ENCODE results near the gene PITRM1.
"Not testable (repeated sequence)": the region's sequence is repeated elsewhere in the genome, so short reads cannot be mapped to it uniquely, and the experiment has no call there.

The PITRM1 gene

GRCh38 chr10:3199488-3199887 is 26.9 kb upstream of the PITRM1 start:
- DNase-seq (ENCODE audit: extremely low read depth in 1 of 2, low read depth in 1 of 2) = no peak

- no peak for DNase-seq (ENCODE audit: extremely low read depth in 1 of 2, low read depth in 1 of 2)
Measured at GRCh38 chr10:3198900-3199299, 26.3 kb upstream of the PITRM1 start.

DNA sequence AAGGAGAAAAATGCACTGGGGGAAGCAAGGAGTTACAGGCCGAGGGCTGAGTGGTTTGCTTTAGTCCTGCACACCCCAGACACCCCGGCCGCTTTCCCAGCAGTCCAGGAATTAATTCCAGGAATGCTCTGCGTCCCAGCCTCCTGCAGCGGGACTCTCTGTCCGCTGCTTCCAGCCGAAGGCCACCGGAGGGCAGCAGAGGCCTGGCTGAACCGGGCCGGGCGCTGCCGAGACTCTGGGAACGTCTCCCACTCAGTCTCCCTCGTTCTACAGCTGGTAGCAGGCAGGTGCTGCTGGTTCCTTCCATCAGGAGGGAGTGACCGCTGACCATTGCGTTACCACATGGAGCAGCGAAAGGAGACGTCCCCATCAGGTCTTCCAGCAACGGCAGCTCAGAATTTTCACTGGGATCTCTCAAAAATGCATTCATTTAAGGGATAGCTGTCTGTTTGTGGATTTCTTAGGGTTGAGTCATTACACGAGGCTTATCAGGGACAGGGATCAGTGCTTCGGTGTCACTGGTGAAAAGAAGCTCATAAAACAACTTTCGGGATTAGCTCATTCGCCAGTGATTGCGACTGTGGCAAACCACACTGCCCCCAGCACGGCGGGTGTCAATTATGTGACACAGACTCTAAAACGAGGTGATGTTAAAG is 24.9 kb upstream of the PITRM1 start:
- peak; percentile 58 to 86 for DNase-seq (ENCODE audit: extremely low read depth in 1 of 2, low read depth in 1 of 2)

DNA sequence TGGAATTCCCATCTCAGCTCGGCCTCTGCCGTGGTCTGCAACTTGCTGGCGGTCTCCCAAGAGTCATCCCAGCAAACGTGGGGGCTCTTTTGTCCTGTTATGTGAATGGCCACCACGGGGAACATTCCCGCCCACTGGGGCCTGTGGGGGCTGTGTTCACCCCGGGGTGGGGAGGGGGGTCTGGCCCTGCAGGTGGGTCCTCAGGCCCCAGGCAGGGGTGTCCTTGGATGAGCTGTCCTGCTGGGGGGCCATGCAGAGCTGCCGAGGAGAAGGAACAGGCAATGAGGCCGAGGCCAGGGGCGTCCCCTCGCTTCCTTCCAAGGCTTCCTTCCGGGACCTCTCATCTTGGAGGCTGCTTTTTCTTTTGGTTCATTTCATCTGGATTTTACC is 24.4 kb upstream of the PITRM1 start:
- DNase-seq (ENCODE audit: extremely low read depth in 1 of 2, low read depth in 1 of 2) = no peak

GRCh38 chr10:3196482-3196881 is 23.9 kb upstream of the PITRM1 start:
- DNase-seq (ENCODE audit: extremely low read depth in 1 of 2, low read depth in 1 of 2) = no peak

- DNase-seq (ENCODE audit: extremely low read depth in 1 of 2, low read depth in 1 of 2) = no peak
Measured at GRCh38 chr10:3195726-3196125, 23.1 kb upstream of the PITRM1 start.

DNA sequence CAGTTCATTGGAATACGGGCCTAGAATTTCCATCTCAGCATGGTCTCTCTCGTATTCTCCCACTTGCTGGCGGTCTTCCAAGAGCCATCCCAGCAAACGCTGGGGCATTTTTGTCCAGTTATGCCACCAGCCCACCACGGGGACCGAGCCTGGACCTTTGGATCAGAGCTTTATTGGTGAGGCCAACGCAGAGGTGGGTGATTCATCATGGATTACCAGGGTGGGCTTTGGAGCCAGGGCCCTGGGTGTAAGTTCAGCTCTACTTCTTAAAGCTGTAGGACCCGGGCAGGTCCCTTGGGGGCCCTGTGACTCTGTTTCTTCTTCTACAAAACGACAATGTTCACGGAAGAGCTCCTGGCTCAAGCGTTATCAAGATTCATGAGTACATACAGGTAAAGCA is 22.7 kb upstream of the PITRM1 start:
- no peak for DNase-seq (ENCODE audit: extremely low read depth in 1 of 2, low read depth in 1 of 2)

DNA sequence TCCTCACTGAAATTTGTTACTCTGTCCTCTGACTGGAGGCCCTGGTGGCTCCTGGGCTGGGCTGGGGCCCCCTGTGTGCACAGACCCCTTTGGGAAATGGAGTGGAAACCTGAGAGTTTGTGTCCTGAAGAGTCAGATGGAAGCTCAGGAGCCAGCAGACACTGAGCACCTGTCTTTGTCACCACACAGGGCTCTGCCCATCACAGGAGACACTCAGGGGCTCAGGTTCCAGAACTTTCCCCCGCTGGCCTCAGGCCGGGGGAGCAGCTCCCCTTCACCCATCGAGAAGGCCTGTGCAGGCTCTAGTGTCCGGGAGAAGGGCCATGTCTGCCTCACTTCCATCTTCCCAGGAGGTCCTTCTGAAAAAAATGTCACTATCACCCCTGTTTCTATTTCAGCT is 22.3 kb upstream of the PITRM1 start:
- no peak for DNase-seq (ENCODE audit: extremely low read depth in 1 of 2, low read depth in 1 of 2)

DNA sequence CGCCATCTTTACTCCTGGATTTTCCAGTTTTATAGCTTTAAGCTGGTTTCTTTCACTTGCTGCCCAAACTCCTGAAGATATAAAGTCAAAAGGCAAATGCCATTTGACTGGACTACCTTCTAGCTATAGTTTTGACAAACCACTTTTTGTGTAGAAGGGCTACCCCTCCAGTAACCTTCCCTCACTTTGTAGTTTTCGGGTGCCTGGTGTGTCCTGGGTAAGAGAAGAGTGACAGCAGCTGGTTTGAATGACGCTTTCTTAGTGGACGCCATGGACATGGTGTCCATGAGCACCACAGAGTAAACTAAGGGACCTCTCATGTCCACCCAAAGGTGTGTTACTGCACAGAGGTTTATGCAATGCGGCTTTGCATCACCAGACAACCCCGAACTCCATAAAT is 21.2 kb upstream of the PITRM1 start:
- DNase-seq (ENCODE audit: extremely low read depth in 1 of 2, low read depth in 1 of 2) = no peak

GRCh38 chr10:3192856-3193635 is 20.5 kb upstream of the PITRM1 start:
- no peak for DNase-seq (ENCODE audit: extremely low read depth in 1 of 2, low read depth in 1 of 2)

- no peak for DNase-seq (ENCODE audit: extremely low read depth in 1 of 2, low read depth in 1 of 2)
Measured at GRCh38 chr10:3190817-3191216, 18.2 kb upstream of the PITRM1 start.

DNA sequence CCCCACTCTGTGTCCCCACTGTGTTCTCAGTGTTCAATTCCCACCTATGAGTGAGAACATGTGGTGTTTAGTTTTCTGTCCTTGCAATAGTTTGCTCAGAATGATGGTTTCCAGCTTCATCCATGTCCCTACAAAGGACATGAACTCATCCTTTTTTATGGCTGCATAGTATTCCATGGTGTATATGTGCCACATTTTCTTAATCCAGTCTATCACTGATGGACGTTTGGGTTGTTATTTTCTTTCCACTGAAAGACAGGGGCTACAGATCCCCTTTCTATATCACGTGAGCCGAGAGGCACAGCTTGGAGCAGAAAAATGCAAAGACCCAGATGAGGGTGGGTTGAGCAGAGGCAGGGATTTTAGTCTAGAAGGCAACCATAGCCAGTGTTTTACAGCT is 14.6 kb upstream of the PITRM1 start:
- DNase-seq (ENCODE audit: extremely low read depth in 1 of 2, low read depth in 1 of 2) = not testable (repeated sequence)

DNA sequence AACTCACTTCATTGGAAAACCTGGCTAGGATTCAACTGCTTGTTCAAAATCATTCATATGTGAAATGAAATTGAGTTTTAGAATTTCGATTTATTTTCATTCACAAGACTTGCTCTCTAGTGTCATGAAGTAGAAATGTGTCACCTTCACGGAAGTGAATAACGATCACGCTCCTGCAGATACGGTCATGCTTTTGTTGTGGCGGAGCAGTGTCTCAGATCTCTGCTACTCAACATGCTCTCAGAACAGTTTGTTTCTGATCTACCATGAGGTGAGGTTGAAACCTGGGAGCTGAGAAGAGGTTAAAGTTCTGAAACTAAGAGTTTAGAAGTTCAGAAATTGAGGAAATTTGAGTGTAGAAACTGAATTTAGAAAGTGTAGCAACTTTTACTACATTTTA is 13.8 kb upstream of the PITRM1 start:
- DNase-seq (ENCODE audit: extremely low read depth in 1 of 2, low read depth in 1 of 2) = peak in 1 of 2 donors; percentile 54

- no peak for DNase-seq (ENCODE audit: extremely low read depth in 1 of 2, low read depth in 1 of 2)
Measured at GRCh38 chr10:3185386-3185785, 12.8 kb upstream of the PITRM1 start.

- no peak for DNase-seq (ENCODE audit: extremely low read depth in 1 of 2, low read depth in 1 of 2)
Measured at GRCh38 chr10:3180355-3181025, 7.9 kb upstream of the PITRM1 start.

DNA sequence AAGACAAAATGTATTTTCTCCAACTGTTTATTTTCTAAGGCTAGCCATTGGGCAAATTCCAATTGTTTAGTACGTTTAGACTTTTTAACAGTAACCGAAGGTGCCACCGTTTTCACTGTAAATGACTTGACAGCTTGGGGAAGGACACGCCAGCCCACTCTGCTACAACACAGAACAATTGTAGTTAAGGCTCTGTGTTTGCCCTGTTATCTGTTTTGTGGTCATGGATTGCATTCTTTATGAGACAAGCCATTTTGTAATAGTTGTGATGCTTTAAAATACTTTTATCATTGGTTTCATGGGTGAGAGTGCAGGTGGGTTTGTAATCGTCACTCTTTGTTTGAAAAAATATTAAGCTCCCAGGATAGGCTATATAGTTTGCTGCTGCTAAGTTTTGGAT is 6.6 kb upstream of the PITRM1 start:
- no peak for DNase-seq (ENCODE audit: extremely low read depth in 1 of 2, low read depth in 1 of 2)

DNA sequence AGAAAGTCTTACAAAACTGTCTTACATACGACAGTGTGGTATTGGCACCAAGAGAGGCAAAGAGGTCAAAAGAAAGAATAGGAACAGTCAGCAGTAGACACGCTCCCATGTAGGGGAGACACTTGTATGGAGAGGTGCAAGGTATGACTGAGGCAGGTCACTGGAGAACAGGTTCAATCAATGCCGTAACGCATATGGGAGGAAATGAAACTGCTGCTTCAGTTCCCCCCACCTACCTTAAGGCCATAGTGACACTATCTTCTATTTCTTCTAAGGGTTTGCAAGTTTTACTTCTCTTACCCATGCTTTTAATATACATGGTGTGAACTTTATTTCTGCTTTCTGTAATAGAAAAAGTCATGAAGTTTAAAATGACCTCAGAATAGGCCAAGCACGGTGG is 5.5 kb upstream of the PITRM1 start:
- DNase-seq (ENCODE audit: extremely low read depth in 1 of 2, low read depth in 1 of 2) = no peak

DNA sequence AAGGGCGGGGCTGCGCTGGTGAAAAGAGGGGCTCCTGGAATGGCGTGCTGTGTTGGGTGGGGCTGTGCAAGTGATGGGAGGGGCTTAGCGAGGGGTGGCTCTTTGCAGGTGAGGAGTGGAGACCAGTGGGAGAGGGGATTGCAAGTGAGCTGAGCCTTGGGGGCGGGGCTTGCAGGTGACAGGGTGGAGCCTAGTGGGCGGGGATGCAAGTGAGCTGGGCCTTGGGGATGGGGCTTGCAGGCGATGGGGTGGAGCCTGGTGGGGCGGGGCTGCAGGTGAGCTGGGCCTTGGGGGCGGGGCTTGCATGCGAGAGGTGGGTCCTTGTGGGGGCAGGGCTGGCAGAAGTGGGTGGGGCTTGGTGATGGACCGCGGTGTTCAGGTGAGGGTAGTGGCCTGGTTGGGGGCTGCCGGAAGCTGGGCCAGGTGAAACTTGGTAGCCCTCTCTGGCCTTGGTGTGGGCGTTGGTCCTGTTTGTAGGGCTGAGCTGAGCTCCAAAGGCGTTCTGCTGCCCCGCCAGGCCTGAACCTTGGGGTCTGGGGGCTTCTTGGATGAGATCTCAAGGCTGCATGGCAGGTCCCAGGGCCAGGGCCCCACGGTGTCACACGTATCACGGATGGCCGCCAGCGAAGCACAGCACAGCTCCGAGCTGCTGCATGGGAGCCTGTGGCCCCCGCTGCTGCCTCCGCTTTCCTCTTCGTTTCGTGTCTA is 743 bp upstream of the PITRM1 start:
- peak; percentile 51 to 74 for DNase-seq (ENCODE audit: extremely low read depth in 1 of 2, low read depth in 1 of 2)

DNA sequence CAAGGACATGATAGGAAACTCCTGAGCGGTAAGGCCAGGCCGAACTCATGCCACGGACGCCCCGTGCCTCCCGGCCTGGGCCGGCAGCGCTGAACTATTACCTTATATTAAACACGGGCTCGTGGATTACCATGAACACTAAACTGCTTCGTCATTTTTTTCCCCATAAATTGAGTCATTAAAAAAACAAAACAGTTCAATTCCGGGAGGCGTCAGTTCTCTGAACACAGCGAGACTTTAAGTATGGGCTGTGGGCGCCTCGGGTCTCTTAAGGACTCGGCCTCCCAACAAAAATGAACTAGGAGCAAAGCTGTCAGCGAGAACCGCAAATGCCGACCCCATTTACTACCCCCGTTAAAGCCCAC is 519 bp downstream of the PITRM1 start:
- peak in 1 of 2 donors; percentile 40 for DNase-seq (ENCODE audit: extremely low read depth in 1 of 2, low read depth in 1 of 2)

- not testable (repeated sequence) for DNase-seq (ENCODE audit: extremely low read depth in 1 of 2, low read depth in 1 of 2)
Measured at GRCh38 chr10:3171488-3171887, 1.1 kb downstream of the PITRM1 start.

- DNase-seq (ENCODE audit: extremely low read depth in 1 of 2, low read depth in 1 of 2) = no peak
Measured at GRCh38 chr10:3169673-3170072, 2.9 kb downstream of the PITRM1 start.
